ENCODE measurements around the gene CHRNA9. TPM values are rescaled to one million over a fixed set of nuclear protein-coding genes. Genes with fewer than 3 reads are reported as not detected.

Gene CHRNA9
- total and polyA plus RNA-seq, 2 donors (not counting 1 experiment from before 2014, with no cell fraction given) = 0.07 TPM; not detected in 1

DNA sequence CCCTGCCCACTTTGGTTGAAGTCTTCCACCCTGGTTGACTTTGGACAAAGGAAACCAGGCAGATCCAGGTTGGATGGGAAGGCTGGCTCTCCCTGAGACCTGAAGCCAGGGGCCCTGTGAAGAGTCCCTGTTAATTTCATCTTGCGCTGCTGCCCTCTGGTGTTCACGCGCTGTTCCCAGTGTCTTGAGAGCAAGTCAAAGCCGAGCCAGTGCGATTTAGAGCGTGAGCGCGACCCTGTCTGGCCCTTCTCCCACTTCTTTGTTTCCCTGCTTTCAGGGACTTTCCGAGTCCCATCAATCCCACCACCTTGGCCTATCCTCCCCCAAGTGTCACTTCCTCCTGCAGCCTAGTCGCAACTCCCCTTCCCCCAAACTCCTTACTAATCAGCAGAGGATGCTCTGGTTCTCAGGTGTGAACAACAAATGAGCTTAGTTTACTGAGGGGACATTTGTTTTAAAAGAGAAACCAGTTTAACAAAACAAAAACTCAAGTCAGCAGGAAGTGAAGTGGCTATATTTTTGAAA, 25.8 kb upstream of the CHRNA9 start:
- Histone ChIP-seq H2AFZ (ENCODE audit: insufficient read depth, low read depth, low read length, poor library complexity, severe bottlenecking) (peak overlapping the region; percentile 68), H3K9ac (ENCODE audit: low read length) (peak overlapping the region; percentile 55), H3K4me1 (ENCODE audit: control insufficient read depth in 2 of 2, insufficient read depth in 2 of 2, low read length in 2 of 2) (peaks cover 67 to 71% of the 10 kb centered on the region in 2 donors), H3K4me3 (ENCODE audit: control extremely low read depth in 1 of 5, extremely low read depth in 1 of 5, insufficient read depth in 1 of 5, low read depth in 2 of 5, low read length in 4 of 5) (peak overlapping the region in 3 of 5 experiments; percentile 17 to 41 (median 38)), H3K27me3 (replicated peaks in 1 of 4; ENCODE audit: control extremely low read depth in 1 of 4, control insufficient read depth in 3 of 4, insufficient read depth in 4 of 4, low read length in 3 of 4) (no peaks in the 10 kb centered on the region), H3K36me3 (replicated peaks in 1 of 2; ENCODE audit: control extremely low read depth in 1 of 2, control insufficient read depth in 1 of 2, extremely low read depth in 1 of 2, insufficient read depth in 2 of 2, low read length in 1 of 2) (no peaks in the 10 kb centered on the region), H3K27ac (ENCODE audit: low read length in 2 of 2) (peak overlapping the region; percentile 94 to 98), H4K20me1 (ENCODE audit: control insufficient read depth, insufficient read depth, low read length, poor library complexity, severe bottlenecking) (no peaks in the 10 kb centered on the region), H3K79me2 (ENCODE audit: control insufficient read depth, insufficient read depth, low read length) (peaks cover 39% of the 10 kb centered on the region), H3K9me3 (ENCODE audit: control extremely low read depth in 1 of 3, control insufficient read depth in 2 of 3, insufficient read depth in 1 of 3, low read length in 2 of 3) (peaks cover 0 to 5% (median 5%) of the 10 kb centered on the region in 3 donors), H3K4me2 (replicated peaks; ENCODE audit: low read depth, low read length, poor library complexity, severe bottlenecking) (peak overlapping the region; percentile 69)
- ATAC-seq (ENCODE audit: low read depth) = peak; percentile 16
- H3K9me3 Mint-ChIP-seq (ENCODE audit: insufficient read depth) = no peaks in the 10 kb centered on the region
- no peaks in the 10 kb centered on the region for H3K27me3 Mint-ChIP-seq
- peak overlapping the region; percentile 87 for H3K4me3 Mint-ChIP-seq
- intact Hi-C loops (cut with micrococcal nuclease) = loop anchor here (1.0 to 10.0 kb wide), 13 partner anchors 8 to 1545 kb away; partner anchors contain the start of genes N4BP2, PDS5A and SMIM14
- peak; percentile 91 for DNase-seq
- CTCF ChIA-PET = interaction anchor here (0.6 to 9.8 kb wide), 44 partner anchors 9 to 331 kb away, joined by 3 to 135 read pairs (median 6); partner anchors contain the start of genes N4BP2 and RHOH
- TF ChIP-seq EZH2 (IDR thresholded peaks at IDR 0.05; ENCODE audit: borderline replicate concordance, insufficient read depth, low read depth, low read length, poor library complexity, severe bottlenecking) (no peak), CTCF (IDR thresholded peaks at IDR 0.05) (peak; percentile 83)
- H3K4me1 Mint-ChIP-seq = peaks cover 73% of the 10 kb centered on the region
- POLR2A ChIA-PET = interaction anchor here (0.6 to 1.9 kb wide), 6 partner anchors 9 to 287 kb away, joined by 3 to 14 read pairs (median 5); partner anchors contain the start of gene N4BP2
- peak overlapping the region; percentile 97 for H3K27ac Mint-ChIP-seq
- WGBS (ENCODE audit: insufficient coverage) = 0% methylated on average over 9 of the region's 10 CpGs

- Mint-ChIP-seq H3K4me1 (peaks cover 64% of the 10 kb centered on the region), H3K4me3 (no peak overlapping the region), H3K27ac (no peak overlapping the region), H3K27me3 (no peaks in the 10 kb centered on the region), H3K9me3 (ENCODE audit: insufficient read depth) (no peaks in the 10 kb centered on the region)
- Histone ChIP-seq H3K4me3 (ENCODE audit: control extremely low read depth in 1 of 5, extremely low read depth in 1 of 5, insufficient read depth in 1 of 5, low read depth in 2 of 5, low read length in 4 of 5) (no peak overlapping the region), H2AFZ (ENCODE audit: insufficient read depth, low read depth, low read length, poor library complexity, severe bottlenecking) (no peak overlapping the region), H3K9me3 (ENCODE audit: control extremely low read depth in 1 of 3, control insufficient read depth in 2 of 3, insufficient read depth in 1 of 3, low read length in 2 of 3) (no peaks in the 10 kb centered on the region), H3K27ac (ENCODE audit: low read length in 2 of 2) (no peak overlapping the region), H3K27me3 (replicated peaks in 1 of 4; ENCODE audit: control extremely low read depth in 1 of 4, control insufficient read depth in 3 of 4, insufficient read depth in 4 of 4, low read length in 3 of 4) (no peaks in the 10 kb centered on the region), H3K79me2 (ENCODE audit: control insufficient read depth, insufficient read depth, low read length) (peaks cover 32% of the 10 kb centered on the region), H3K4me1 (ENCODE audit: control insufficient read depth in 2 of 2, insufficient read depth in 2 of 2, low read length in 2 of 2) (peaks cover 58 to 62% of the 10 kb centered on the region in 2 donors), H3K4me2 (replicated peaks; ENCODE audit: low read depth, low read length, poor library complexity, severe bottlenecking) (no peak overlapping the region), H3K36me3 (replicated peaks in 1 of 2; ENCODE audit: control extremely low read depth in 1 of 2, control insufficient read depth in 1 of 2, extremely low read depth in 1 of 2, insufficient read depth in 2 of 2, low read length in 1 of 2) (no peaks in the 10 kb centered on the region), H4K20me1 (ENCODE audit: control insufficient read depth, insufficient read depth, low read length, poor library complexity, severe bottlenecking) (no peaks in the 10 kb centered on the region), H3K9ac (ENCODE audit: low read length) (no peak overlapping the region)
- DNase-seq (no peak), ATAC-seq (ENCODE audit: low read depth) (no peak)
- TF ChIP-seq CTCF (IDR thresholded peaks at IDR 0.05) (no peak), EZH2 (IDR thresholded peaks at IDR 0.05; ENCODE audit: borderline replicate concordance, insufficient read depth, low read depth, low read length, poor library complexity, severe bottlenecking) (no peak)
- ChIA-PET POLR2A (interaction anchor here (0.9 kb wide), 1 partner anchor 167 kb away, joined by 3 read pairs; no protein-coding TSS in a partner anchor), CTCF (interaction anchor here (0.8 to 9.8 kb wide), 27 partner anchors 8 to 410 kb away, joined by 3 to 135 read pairs (median 9); partner anchors contain the start of genes N4BP2 and RHOH)
- 95% methylated on average over 4 of the region's 8 CpGs for WGBS (ENCODE audit: insufficient coverage)
- intact Hi-C loops (cut with micrococcal nuclease) = no loop called here
Measured at GRCh38 chr4:40310225-40310624, 24.9 kb upstream of the CHRNA9 start.
